T-helper 9 cell (primary cell): ENCODE data around the gene RNF4.
"Not testable (repeated sequence)": the region's sequence is repeated elsewhere in the genome, so short reads cannot be mapped to it uniquely, and the experiment has no call there.

ENCODE experiments used
- DNase-seq: peaks from one replicate; pipeline ENCODE4 v3.0.0-alpha.2; 2020
- total RNA-seq, 2 donors: gene quantifications; one replicate each; lab custom pipeline; 2026; lab: John Stamatoyannopoulos, UW

Gene RNF4
- 114 to 143 reads per million in 2 donors for total RNA-seq

- DNase-seq = peak; percentile 90
Measured at GRCh38 chr4:2468456-2469191, at the start of gene RNF4. RNF4 (plus strand) TSS chr4:2469106; CDS start chr4:2490494, 21,388 bp downstream.

- DNase-seq = no peak
Measured at GRCh38 chr4:2419814-2420213, 49.1 kb upstream of the RNF4 start.

- no peak for DNase-seq
Measured at GRCh38 chr4:2421928-2422327, 47.0 kb upstream of the RNF4 start.

- DNase-seq = no peak
Measured at GRCh38 chr4:2423066-2423465, 45.8 kb upstream of the RNF4 start.

GRCh38 chr4:2423695-2424094 lies 45.2 kb upstream of the RNF4 start:
- no peak for DNase-seq

GRCh38 chr4:2424581-2424980 lies 44.3 kb upstream of the RNF4 start:
- DNase-seq = no peak

- DNase-seq = no peak
Measured at GRCh38 chr4:2425386-2426068, 43.4 kb upstream of the RNF4 start.

- DNase-seq = no peak
Measured at GRCh38 chr4:2426069-2426397, 42.9 kb upstream of the RNF4 start.

GRCh38 chr4:2426711-2427275 lies 42.1 kb upstream of the RNF4 start:
- no peak for DNase-seq

- no peak for DNase-seq
Measured at GRCh38 chr4:2427383-2428334, 41.2 kb upstream of the RNF4 start.

- DNase-seq = no peak
Measured at GRCh38 chr4:2428496-2429213, 40.3 kb upstream of the RNF4 start.

- DNase-seq = not testable (repeated sequence)
Measured at GRCh38 chr4:2429945-2430757, 38.8 kb upstream of the RNF4 start.

GRCh38 chr4:2432004-2432403 lies 36.9 kb upstream of the RNF4 start:
- no peak for DNase-seq

- no peak for DNase-seq
Measured at GRCh38 chr4:2432991-2433530, 35.8 kb upstream of the RNF4 start.

GRCh38 chr4:2433609-2434350 lies 35.1 kb upstream of the RNF4 start:
- DNase-seq = no peak

- DNase-seq = no peak
Measured at GRCh38 chr4:2434420-2434819, 34.5 kb upstream of the RNF4 start.

GRCh38 chr4:2436301-2436700 lies 32.6 kb upstream of the RNF4 start:
- DNase-seq = no peak

GRCh38 chr4:2436761-2437474 lies 32.0 kb upstream of the RNF4 start:
- no peak for DNase-seq

- no peak for DNase-seq
Measured at GRCh38 chr4:2437475-2438215, 31.3 kb upstream of the RNF4 start.
